HCT116 (cell line): ENCODE data around the gene CD164.

Experiments used
- CEBPB ChIP-seq: IDR thresholded peaks from 2 replicates; pipeline ENCODE4 v1.6.1; 2012; ENCODE audit warnings: low read depth
- CTCF ChIP-seq, 3 experiments: fragments of 200-600 bp in 1 of 3; sonication (generic) in 1 of 3; IDR thresholded peaks in 2 of 3; conservative IDR thresholded peaks in 1 of 3; 2 replicates each; pipeline ENCODE4 v1.5.1; 2012 to 2017; ENCODE audit warnings: low read depth in 2 of 3, low read length in 2 of 3, antibody characterized with exemption in 1 of 3, borderline replicate concordance in 1 of 3, control low read depth in 1 of 3, mild to moderate bottlenecking in 1 of 3, mixed read lengths in 1 of 3, mixed run types in 1 of 3, moderate library complexity in 1 of 3; ENCODE audit not compliant: insufficient read depth in 1 of 3

GRCh38 chr6:109326351-109326750, 55.9 kb downstream of the CD164 start:
- TF ChIP-seq CTCF (IDR thresholded peaks at IDR 0.05 in 2 of 3, conservative IDR thresholded peaks at IDR 0.05 in 1 of 3; ENCODE audit: borderline replicate concordance in 1 of 3, insufficient read depth in 1 of 3, low read depth in 2 of 3, low read length in 2 of 3) (no peak), CEBPB (no peak)
